AG04450 (cell line): ENCODE results near the gene YIPF4. TPM values are rescaled to one million over a fixed set of nuclear protein-coding genes. Genes with fewer than 3 reads are reported as not detected.
"Not testable (repeated sequence)": the region's sequence is repeated elsewhere in the genome, so short reads cannot be mapped to it uniquely, and the experiment has no call there.

Experiments used
- CTCF ChIA-PET: fragments of 300-600, 350-600 bp; formaldehyde crosslinking; extraction: SDS; loops from one replicate; lab custom pipeline; 2022; ENCODE audit warnings: antibody characterized with exemption, inconsistent platforms; lab: Charles Lee
- POLR2A ChIA-PET: fragments of 350-600 bp; formaldehyde crosslinking; extraction: SDS; loops from one replicate; lab custom pipeline; 2021; ENCODE audit warnings: antibody characterized with exemption, inconsistent platforms; lab: Yijun Ruan, JAX
- DNase-seq: peaks from one replicate; pipeline ENCODE4 v3.0.0-alpha.2; 2011; ENCODE audit warnings: low read depth, low spot score
- H3K27ac ChIP-seq: one replicate; pipeline ENCODE4 v1.5.1; 2012; ENCODE audit warnings: low read depth, low read length, control low read depth
- H3K27me3 ChIP-seq: one replicate; pipeline ENCODE4 v1.6.0; 2012; ENCODE audit warnings: low read length; ENCODE audit not compliant: control insufficient read depth, insufficient read depth
- H3K4me3 ChIP-seq: 2 replicates; pipeline ENCODE4 v1.5.1; 2011; ENCODE audit warnings: mild to moderate bottlenecking, low read depth, low read length, control low read depth
- H3K9me3 ChIP-seq: 2 replicates; pipeline ENCODE4 v1.5.1; 2012; ENCODE audit warnings: low read length; ENCODE audit not compliant: control insufficient read depth, insufficient read depth
- CTCF ChIP-seq: IDR thresholded peaks from 2 replicates; pipeline ENCODE4 v1.5.1; 2011; ENCODE audit warnings: low read depth, low read length, control low read depth, inconsistent platforms
- polyA plus RNA-seq: library from polyadenylated mRNA; depleted of rRNA; stranded (reverse); fragments of >200 nt; gene quantifications from 2 replicates; pipeline ENCODE4 v1.2.3, GENCODE V29; 2011

YIPF4 gene
- polyA plus RNA-seq, 1 experiment, result 26.0 TPM

- DNase-seq, result no peak
Observed at GRCh38 chr2:32357318-32358110, 79.8 kb downstream of the YIPF4 start.

GRCh38 chr2:32358111-32358482, 80.4 kb downstream of the YIPF4 start:
- ChIA-PET POLR2A (no interaction called here), CTCF (no interaction called here)
- Histone ChIP-seq H3K27me3 (no peaks in the 10 kb centered on the region), H3K9me3 (no peaks in the 10 kb centered on the region; the same call in 1 of the 2 replicates), H3K27ac (peak overlapping the region; percentile 59), H3K4me3 (peak overlapping the region; percentile 95)
- no peak for TF ChIP-seq CTCF
- no peak for DNase-seq

More at GRCh38 chr2:32357318-32358110, 79.8 kb downstream of the YIPF4 start:
- Histone ChIP-seq H3K4me3 (peak overlapping the region; percentile 95), H3K27me3 (no peaks in the 10 kb centered on the region), H3K27ac (peak overlapping the region; percentile 91), H3K9me3 (no peaks in the 10 kb centered on the region; the same call in 1 of the 2 replicates)
- TF ChIP-seq CTCF, result no peak
- CTCF ChIA-PET, result no interaction called here
- POLR2A ChIA-PET, result no interaction called here

- ChIA-PET POLR2A (interaction anchor here (0.7 kb wide), 1 partner anchor 321 kb away, joined by 3 read pairs; the partner anchor contains the start of gene DPY30), CTCF (no interaction called here)
- H3K4me3 ChIP-seq, result no peak overlapping the region
- H3K27ac ChIP-seq, result no peak overlapping the region
- no peaks in the 10 kb centered on the region for H3K27me3 ChIP-seq
- H3K9me3 ChIP-seq, result no peaks in the 10 kb centered on the region; the same call in 1 of the 2 replicates
- no peak for TF ChIP-seq CTCF
- no peak for DNase-seq
Observed at GRCh38 chr2:32360416-32360815, 82.7 kb downstream of the YIPF4 start.

- H3K9me3 ChIP-seq, H3K27ac ChIP-seq, H3K4me3 ChIP-seq, CTCF ChIA-PET, POLR2A ChIA-PET, H3K27me3 ChIP-seq, DNase-seq: not testable (repeated sequence)
Observed at GRCh38 chr2:32362997-32363396, 85.3 kb downstream of the YIPF4 start.

GRCh38 chr2:32363597-32363996, 85.9 kb downstream of the YIPF4 start:
- ChIA-PET CTCF (no interaction called here), POLR2A (no interaction called here)
- no peak overlapping the region for H3K4me3 ChIP-seq
- H3K27me3 ChIP-seq, result no peaks in the 10 kb centered on the region
- no peak for DNase-seq
- no peak for TF ChIP-seq CTCF
- H3K9me3 ChIP-seq, result no peaks in the 10 kb centered on the region
- H3K27ac ChIP-seq, result no peak overlapping the region

GRCh38 chr2:32364290-32364689, 86.6 kb downstream of the YIPF4 start:
- H3K27me3 ChIP-seq, H3K27ac ChIP-seq, H3K4me3 ChIP-seq, DNase-seq, H3K9me3 ChIP-seq, CTCF ChIA-PET: not testable (repeated sequence)
- POLR2A ChIA-PET, result interaction anchor here (0.7 kb wide), 1 partner anchor 23 kb away, joined by 3 read pairs; no protein-coding TSS in a partner anchor

GRCh38 chr2:32365679-32366078, 88.0 kb downstream of the YIPF4 start:
- H3K27me3 ChIP-seq, POLR2A ChIA-PET, CTCF ChIA-PET: not testable (repeated sequence)

More at GRCh38 chr2:32365679-32366078, 88.0 kb downstream of the YIPF4 start:
- not testable (repeated sequence) for H3K27ac ChIP-seq, H3K9me3 ChIP-seq, H3K4me3 ChIP-seq, DNase-seq
